Measurements from ENCODE around the gene TPBGL. TPM values are rescaled to one million over a fixed set of nuclear protein-coding genes. Genes with fewer than 3 reads are reported as not detected.

The TPBGL gene
- total RNA-seq, 2 experiments from 2014 or later: 0.14 to 0.28 TPM

DNA sequence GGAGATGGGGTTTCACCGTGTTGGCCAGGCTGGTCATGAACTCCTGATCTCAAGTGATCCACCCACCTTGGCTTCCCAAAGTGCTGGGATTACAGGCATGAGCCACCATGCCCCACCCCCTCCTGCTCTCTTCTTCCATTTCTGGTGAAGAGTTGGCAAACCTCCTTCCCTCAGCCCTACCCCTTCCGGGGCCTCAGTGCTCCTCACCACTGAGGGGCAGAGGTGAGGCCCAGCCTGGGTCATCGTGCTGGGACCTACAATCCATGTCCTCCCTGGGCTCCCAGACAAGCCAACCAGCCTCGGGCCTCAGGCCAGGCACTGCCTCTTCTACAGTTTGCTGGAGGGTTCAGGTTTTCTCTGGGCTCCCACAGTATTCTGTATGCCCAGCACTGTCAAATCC is 14.8 kb upstream of the TPBGL start:
- ATAC-seq (ENCODE audit: low read depth) (no peak), DNase-seq (no peak)
- H3K9me3 Mint-ChIP-seq: no peaks in the 10 kb centered on the region
- no peaks in the 10 kb centered on the region for H3K36me3 Mint-ChIP-seq
- no peaks in the 10 kb centered on the region for H3K4me1 Mint-ChIP-seq
- peaks cover 2% of the 10 kb centered on the region for H3K27me3 Mint-ChIP-seq
- H3K27ac Mint-ChIP-seq: no peak overlapping the region
- no peak overlapping the region for H3K4me3 Mint-ChIP-seq
- POLR2A ChIA-PET: no interaction called here

DNA sequence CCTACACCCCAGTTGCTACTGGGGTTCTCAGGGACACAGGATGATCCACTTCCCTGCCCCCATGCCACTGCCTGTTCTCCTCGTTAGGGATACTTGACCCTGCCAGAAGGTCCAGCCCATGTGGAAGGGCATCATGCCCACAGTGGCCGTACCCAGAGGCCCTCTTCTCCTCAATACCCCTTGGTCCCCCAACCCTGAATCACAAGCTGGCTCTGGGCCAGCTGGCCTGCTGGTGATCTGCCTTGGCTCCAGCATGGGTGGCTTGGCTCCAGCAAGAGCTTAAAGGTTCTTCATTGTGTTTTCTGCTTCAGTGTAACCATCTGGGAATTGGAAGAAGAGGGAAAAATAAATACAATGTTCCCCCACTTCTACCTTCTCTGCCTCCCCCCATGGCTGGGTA is 11.1 kb upstream of the TPBGL start:
- no peaks in the 10 kb centered on the region for H3K36me3 Mint-ChIP-seq
- H3K27me3 Mint-ChIP-seq: no peaks in the 10 kb centered on the region
- H3K4me1 Mint-ChIP-seq: no peaks in the 10 kb centered on the region
- H3K4me3 Mint-ChIP-seq: no peak overlapping the region
- DNase-seq (no peak), ATAC-seq (ENCODE audit: low read depth) (no peak)
- POLR2A ChIA-PET: interaction anchor here (0.7 kb wide), 1 partner anchor 17 kb away, joined by 4 read pairs; no protein-coding TSS in a partner anchor
- H3K27ac Mint-ChIP-seq: no peak overlapping the region
- H3K9me3 Mint-ChIP-seq: no peaks in the 10 kb centered on the region

DNA sequence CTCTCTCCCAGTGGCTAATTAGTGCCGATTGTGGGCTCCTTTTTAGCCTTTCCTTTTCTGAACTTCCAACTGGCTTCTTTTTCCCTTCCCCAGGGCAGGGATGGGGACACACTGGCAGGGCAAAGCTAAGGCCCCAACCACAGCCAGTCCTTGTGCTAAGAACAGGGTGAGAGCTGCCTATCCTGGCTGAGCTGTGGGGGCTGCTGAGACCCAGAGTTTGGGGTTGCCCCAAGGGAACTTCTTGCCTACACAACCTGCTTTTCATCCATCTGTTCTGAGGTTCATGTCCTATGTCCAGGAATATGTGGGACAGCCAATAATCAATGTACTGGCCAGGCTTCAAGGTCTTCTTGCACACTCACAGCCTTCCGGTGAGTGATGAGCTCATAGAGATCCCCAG is 10.0 kb upstream of the TPBGL start:
- no peak for DNase-seq
- POLR2A ChIA-PET: no interaction called here
- H3K4me3 Mint-ChIP-seq: no peak overlapping the region
- H3K27ac Mint-ChIP-seq: no peak overlapping the region
- no peaks in the 10 kb centered on the region for H3K4me1 Mint-ChIP-seq
- no peaks in the 10 kb centered on the region for H3K36me3 Mint-ChIP-seq
- no peak for ATAC-seq (ENCODE audit: low read depth)
- no peaks in the 10 kb centered on the region for H3K9me3 Mint-ChIP-seq
- H3K27me3 Mint-ChIP-seq: no peaks in the 10 kb centered on the region

DNA sequence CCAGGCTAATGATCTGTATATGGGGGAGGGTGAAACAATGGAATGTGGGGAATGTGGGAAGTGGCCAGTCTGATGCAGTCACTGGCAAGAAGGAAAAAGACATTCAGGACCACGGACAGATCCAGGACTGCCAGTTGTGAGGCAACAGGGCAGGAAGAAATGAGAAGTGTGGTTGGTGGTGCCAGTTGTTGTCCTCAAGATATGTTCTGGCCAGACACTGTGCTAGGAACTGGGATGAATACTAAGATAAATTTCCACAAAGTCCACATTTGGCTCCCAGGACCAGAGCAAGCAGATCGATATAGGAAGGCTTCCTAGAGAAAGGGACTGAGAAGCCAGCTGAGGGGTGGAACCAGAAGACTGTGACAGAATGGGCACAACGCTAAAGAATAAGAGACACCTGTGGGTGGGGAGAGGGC is 6.8 kb upstream of the TPBGL start:
- Mint-ChIP-seq H3K36me3 (no peaks in the 10 kb centered on the region), H3K4me3 (no peak overlapping the region), H3K27me3 (peaks cover 5% of the 10 kb centered on the region), H3K27ac (no peak overlapping the region), H3K4me1 (no peaks in the 10 kb centered on the region), H3K9me3 (no peaks in the 10 kb centered on the region)
- ATAC-seq (ENCODE audit: low read depth) (no peak), DNase-seq (no peak)
- POLR2A ChIA-PET: no interaction called here

DNA sequence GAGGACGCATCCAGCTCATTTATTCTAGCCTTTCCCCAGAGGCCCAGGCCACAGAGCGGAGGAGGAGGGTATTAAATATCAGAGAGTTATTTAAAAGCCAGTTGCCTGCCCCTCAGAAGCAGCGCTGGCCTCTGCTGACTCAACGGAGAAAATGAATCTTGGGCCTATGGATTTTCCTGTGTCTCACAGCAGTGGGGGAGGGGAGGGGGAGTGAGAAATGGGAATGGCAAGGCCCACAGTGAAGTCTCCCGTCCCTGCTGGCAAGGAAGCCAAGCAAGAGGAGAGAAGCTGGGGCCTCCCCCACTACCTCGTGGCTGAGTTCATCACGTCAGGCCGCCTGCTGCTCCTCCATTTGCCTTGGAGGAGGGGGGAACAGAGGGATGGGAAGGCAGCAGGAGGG is 4.5 kb upstream of the TPBGL start:
- Mint-ChIP-seq H3K4me3 (no peak overlapping the region), H3K9me3 (no peaks in the 10 kb centered on the region), H3K27me3 (peaks cover 21% of the 10 kb centered on the region), H3K36me3 (no peaks in the 10 kb centered on the region), H3K27ac (no peak overlapping the region), H3K4me1 (no peaks in the 10 kb centered on the region)
- POLR2A ChIA-PET: no interaction called here
- ATAC-seq (ENCODE audit: low read depth) (no peak), DNase-seq (no peak)

DNA sequence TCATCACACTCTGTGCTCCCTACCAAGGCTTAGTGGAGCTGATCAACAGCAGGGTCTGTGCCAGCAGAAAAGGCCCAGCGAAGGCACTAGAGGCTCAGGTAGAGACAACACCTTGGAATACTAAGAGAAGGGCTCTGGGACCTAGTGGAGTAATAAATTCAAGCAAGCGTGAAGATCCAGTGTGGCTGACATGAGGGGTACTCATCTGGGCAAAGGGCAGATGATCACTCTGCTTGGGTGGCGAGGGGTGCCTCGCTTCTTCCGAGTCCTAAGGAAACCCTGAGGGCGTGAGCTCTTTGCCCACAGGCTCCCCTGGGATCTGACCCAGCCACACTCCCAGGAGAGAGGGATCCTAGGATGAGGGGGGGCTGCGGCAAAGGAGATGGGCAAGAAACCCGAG is 3.5 kb upstream of the TPBGL start:
- POLR2A ChIA-PET: no interaction called here
- no peaks in the 10 kb centered on the region for H3K9me3 Mint-ChIP-seq

DNA sequence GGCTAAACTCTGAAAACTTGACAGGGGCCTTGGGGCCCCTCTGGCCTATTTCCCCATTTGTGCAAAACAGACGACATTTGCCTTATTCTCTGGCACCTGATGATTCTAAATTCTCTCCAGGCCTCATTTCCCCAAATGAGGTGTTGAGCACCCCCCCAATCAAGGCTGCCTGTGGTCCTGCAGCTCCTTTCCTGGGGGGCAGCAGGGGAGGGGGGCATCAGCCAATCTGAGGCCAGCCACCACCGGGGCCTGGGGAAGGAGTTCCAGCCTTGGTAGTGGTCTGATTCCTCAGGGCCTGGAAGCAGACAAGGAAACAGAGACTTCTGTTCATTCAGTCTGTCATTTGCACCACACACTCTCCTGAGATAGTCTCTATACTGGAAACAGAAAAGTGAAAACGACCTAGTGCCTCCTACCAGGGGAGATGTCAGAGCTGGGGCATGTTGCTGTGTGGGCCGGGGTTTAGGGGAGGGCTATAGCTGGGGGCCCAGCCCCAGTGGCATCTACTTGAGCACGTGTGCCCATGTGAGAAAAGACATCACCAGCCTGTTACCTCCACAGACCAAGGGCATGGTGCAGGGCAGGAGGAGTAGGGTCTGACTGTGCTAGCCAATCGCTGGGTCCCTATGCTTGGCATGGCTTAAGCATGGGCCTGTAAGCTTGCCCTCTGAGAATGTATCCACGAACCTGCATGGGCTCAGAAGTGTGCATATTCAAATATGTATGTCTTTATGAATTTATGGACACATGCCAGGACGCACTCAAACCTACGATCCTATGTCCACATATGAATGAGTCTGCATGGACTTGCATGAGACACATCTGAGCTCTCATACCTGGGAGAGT is 1.8 kb upstream of the TPBGL start:
- DNase-seq (no peak), ATAC-seq (ENCODE audit: low read depth) (no peak)
- Mint-ChIP-seq H3K36me3 (no peaks in the 10 kb centered on the region), H3K4me3 (no peak overlapping the region), H3K9me3 (no peaks in the 10 kb centered on the region), H3K27me3 (peaks cover 39% of the 10 kb centered on the region), H3K27ac (no peak overlapping the region), H3K4me1 (peaks cover 5% of the 10 kb centered on the region)
- POLR2A ChIA-PET: no interaction called here

More for the DNA sequence above, 3.5 kb upstream of the TPBGL start:
- Mint-ChIP-seq H3K27me3 (peaks cover 21% of the 10 kb centered on the region), H3K4me1 (peaks cover under 1% of the 10 kb centered on the region), H3K36me3 (no peaks in the 10 kb centered on the region), H3K4me3 (no peak overlapping the region), H3K27ac (no peak overlapping the region)
- ATAC-seq (ENCODE audit: low read depth) (no peak), DNase-seq (no peak)

DNA sequence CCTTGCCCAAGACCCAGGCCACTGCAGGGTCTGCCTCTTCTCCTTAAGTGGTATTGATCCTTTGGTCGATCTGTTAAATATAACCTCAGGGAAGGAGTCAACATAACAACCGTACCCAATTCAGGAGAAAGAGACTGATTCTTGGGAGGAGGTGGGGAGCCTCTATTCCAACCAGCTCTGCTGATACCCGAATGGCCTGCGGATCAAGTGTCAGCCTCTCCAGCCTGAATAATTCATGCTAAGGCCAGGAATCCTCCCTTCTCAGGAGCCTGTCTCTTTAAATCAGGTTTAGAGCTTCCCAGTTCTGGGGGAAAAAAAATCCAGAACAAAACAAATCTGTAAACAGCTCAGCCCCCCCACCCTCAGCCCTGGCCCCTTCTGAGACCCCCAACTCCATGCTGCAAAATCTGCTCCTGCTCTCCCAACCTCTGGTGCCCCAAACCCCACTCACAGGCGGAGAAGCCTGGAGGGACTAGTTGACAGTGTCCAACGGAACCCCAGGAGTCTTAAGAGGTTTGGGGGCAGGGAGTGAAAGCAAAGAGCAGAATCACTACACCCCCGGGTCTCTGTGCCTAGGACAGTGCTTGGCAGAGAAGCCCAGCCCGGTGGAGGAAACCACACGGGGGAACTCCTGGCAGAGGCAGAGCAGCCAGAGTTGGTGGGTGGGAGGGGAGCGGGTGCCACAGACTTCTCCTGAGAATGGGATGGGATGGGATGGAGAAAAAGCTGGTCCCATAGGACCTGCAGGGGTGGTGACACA is 863 bp upstream of the TPBGL start:
- DNase-seq: no peak
- no peaks in the 10 kb centered on the region for H3K36me3 Mint-ChIP-seq
- POLR2A ChIA-PET: no interaction called here
- H3K9me3 Mint-ChIP-seq: no peaks in the 10 kb centered on the region
- peak overlapping the region; percentile 79 for H3K4me3 Mint-ChIP-seq
- ATAC-seq (ENCODE audit: low read depth): no peak
- H3K27ac Mint-ChIP-seq: no peak overlapping the region
- H3K27me3 Mint-ChIP-seq: peaks cover 45% of the 10 kb centered on the region
- H3K4me1 Mint-ChIP-seq: peaks cover 5% of the 10 kb centered on the region

DNA sequence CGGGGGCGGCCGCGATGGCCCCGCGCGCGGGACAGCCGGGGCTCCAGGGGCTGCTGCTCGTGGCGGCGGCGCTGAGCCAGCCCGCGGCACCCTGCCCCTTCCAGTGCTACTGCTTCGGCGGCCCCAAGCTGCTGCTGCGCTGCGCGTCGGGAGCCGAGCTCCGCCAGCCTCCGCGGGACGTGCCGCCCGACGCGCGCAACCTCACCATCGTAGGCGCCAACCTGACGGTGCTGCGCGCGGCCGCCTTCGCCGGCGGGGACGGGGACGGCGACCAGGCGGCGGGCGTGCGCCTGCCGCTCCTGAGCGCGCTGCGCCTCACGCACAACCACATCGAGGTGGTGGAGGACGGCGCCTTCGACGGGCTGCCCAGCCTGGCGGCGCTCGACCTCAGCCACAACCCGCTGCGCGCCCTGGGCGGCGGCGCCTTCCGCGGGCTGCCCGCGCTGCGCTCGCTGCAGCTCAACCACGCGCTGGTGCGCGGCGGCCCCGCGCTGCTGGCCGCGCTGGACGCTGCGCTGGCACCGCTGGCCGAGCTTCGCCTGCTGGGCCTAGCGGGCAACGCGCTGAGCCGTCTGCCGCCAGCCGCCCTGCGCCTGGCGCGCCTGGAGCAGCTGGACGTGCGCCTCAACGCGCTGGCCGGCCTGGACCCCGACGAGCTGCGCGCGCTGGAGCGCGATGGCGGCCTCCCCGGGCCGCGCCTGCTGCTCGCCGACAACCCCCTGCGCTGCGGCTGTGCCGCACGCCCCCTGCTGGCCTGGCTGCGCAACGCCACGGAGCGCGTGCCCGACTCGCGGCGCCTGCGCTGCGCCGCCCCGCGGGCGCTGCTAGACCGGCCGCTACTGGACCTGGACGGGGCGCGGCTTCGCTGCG is 697 bp downstream of the TPBGL start:
- Mint-ChIP-seq H3K4me3 (peak overlapping the region; percentile 69), H3K27ac (no peak overlapping the region), H3K9me3 (no peaks in the 10 kb centered on the region), H3K4me1 (peaks cover 5% of the 10 kb centered on the region), H3K36me3 (no peaks in the 10 kb centered on the region), H3K27me3 (peaks cover 53% of the 10 kb centered on the region)
- ATAC-seq (ENCODE audit: low read depth): peak; percentile 91
- POLR2A ChIA-PET: interaction anchor here (0.8 to 1.4 kb wide), 5 partner anchors 34 to 312 kb away, joined by 3 to 6 read pairs (median 3); no protein-coding TSS in a partner anchor
- DNase-seq: peak; percentile 97

DNA sequence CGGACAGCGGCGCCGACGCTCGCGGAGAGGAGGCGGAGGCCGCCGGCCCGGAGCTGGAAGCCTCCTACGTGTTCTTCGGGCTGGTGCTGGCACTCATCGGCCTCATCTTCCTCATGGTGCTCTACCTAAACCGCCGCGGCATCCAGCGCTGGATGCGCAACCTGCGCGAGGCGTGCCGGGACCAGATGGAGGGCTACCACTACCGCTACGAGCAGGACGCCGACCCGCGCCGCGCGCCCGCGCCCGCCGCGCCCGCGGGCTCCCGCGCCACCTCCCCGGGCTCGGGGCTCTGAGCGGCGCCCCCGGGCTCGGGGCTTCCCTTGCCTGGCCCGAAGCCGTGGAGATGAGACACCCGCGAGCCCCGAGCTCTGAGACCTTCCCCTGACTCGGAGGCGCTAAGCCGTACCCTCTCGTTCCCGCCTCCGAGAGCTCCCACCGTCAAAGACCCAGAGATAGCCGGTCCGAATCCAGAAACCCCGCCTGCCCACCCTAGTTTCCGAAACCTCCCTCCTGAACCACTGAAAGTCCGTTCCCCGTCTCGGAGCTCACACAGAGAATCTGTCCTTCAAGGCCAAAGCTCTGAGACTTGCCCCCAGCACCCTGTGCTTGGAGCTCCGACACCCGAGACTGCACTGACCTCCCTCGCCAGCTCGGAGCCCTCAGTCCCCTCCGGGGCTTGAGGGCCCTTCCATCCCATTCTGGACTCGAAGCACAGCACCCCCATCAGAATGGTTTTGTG is 1.5 kb downstream of the TPBGL start:
- POLR2A ChIA-PET: interaction anchor here (0.8 to 1.4 kb wide), 4 partner anchors 19 to 260 kb away, joined by 3 to 6 read pairs (median 4); no protein-coding TSS in a partner anchor
- H3K9me3 Mint-ChIP-seq: no peaks in the 10 kb centered on the region
- ATAC-seq (ENCODE audit: low read depth) (peak; percentile 50), DNase-seq (no peak)
- H3K4me3 Mint-ChIP-seq: peak overlapping the region; percentile 80
- peaks cover 53% of the 10 kb centered on the region for H3K27me3 Mint-ChIP-seq
- H3K4me1 Mint-ChIP-seq: peaks cover 5% of the 10 kb centered on the region
- H3K36me3 Mint-ChIP-seq: no peaks in the 10 kb centered on the region
- no peak overlapping the region for H3K27ac Mint-ChIP-seq

DNA sequence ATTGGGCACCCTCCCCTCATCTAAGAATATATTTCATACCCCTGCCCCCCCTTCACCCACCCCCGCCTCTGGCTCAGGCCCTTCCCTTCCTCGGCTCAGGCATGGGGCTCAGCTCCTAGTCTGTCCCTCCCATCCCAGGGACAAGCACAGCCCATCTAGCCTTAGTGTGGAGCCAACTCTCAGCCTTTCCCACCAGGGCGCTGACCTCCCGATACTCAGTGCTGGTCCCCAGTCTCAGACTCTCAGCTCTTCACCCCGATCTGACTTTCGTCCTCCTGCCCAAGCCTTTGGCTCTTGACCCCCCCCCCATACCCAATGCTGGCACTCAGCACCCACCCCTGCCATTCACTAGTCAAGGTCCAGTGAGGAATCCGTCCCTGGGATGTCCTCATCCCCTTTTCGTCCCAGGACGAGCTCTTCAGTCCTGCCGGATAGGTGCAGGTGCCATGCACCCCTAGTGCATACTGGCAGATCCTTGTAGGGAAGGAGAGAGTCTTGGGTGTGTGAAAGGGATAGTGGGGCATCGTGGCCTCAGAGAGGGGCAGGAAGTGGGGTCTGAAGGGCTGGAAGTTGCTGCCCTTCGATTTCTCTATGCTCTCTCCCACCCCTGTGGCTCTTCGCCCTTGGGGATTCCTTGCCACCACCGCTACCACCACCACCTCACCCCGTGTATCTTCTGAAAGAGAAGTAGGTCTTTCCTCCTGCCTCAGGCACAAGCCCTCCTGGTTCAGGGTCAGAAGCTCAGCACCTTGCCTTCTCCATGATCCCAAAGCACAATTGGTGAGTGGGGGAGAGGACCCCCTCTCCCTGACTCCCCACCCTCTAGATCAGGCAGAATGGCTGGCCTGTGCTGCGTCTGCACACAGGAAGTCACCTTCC is 2.4 kb downstream of the TPBGL start:
- Mint-ChIP-seq H3K4me1 (peaks cover 5% of the 10 kb centered on the region), H3K4me3 (peak overlapping the region; percentile 80), H3K36me3 (no peaks in the 10 kb centered on the region), H3K9me3 (no peaks in the 10 kb centered on the region), H3K27me3 (peaks cover 51% of the 10 kb centered on the region), H3K27ac (no peak overlapping the region)
- peak; percentile 29 for DNase-seq
- ATAC-seq (ENCODE audit: low read depth): no peak
- POLR2A ChIA-PET: interaction anchor here (0.8 kb wide), 1 partner anchor 18 kb away, joined by 4 read pairs; no protein-coding TSS in a partner anchor

Measured in activated naive CD8-positive, alpha-beta T cell treated with anti-CD3 and anti-CD28 coated beads, Interleukin-2, amount 10 ng/mL, durations not matched to agents 7 days and 5 days (primary cell).